ENCODE data around the gene ELSPBP1. TPM values are rescaled to one million over a fixed set of nuclear protein-coding genes. Genes with fewer than 3 reads are reported as not detected.

Gene ELSPBP1
- total RNA-seq, 1 donor from 2014 or later: not detected

- FAIRE-seq: peak; percentile 83
- TF ChIP-seq CTCF (IDR thresholded peaks at IDR 0.05; ENCODE audit: insufficient read depth, low read length, severe bottlenecking): no peak
- Histone ChIP-seq H3K4me3 (ENCODE audit: low read depth, low read length) (no peak overlapping the region), H3K36me3 (ENCODE audit: control insufficient read depth, insufficient read depth, low read length) (no peaks in the 10 kb centered on the region), H3K27me3 (ENCODE audit: control insufficient read depth, insufficient read depth, low read length) (no peaks in the 10 kb centered on the region)
- no peak for DNase-seq (ENCODE audit: low read depth)
Observed at GRCh38 chr19:48044561-48044960, 50.1 kb downstream of the ELSPBP1 start.

GRCh38 chr19:48051335-48052033 lies 57.1 kb downstream of the ELSPBP1 start:
- Histone ChIP-seq H3K36me3 (ENCODE audit: control insufficient read depth, insufficient read depth, low read length) (no peaks in the 10 kb centered on the region), H3K27me3 (ENCODE audit: control insufficient read depth, insufficient read depth, low read length) (no peaks in the 10 kb centered on the region), H3K4me3 (ENCODE audit: low read depth, low read length) (no peak overlapping the region)
- TF ChIP-seq CTCF (IDR thresholded peaks at IDR 0.05; ENCODE audit: insufficient read depth, low read length, severe bottlenecking): no peak
- FAIRE-seq: no peak
- no peak for DNase-seq (ENCODE audit: low read depth)

DNA sequence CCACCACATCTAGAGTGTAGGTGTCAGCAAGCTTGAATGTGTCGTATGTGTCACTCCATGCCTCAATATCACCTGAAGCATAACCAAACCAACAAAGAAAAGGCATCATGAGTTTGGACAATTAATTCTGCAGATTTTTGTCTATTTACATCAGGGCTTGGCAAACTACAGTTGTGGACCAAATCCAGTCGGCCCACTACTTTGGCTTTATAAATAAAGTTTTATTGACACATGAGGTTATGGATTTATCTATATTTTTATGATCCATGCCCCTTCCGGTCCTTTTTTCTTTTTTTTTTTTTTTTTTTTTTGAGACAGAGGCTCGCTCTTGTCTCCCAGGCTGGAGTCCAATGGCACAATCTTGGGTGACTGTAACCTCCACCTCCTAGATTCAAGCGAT lies 58.6 kb downstream of the ELSPBP1 start:
- DNase-seq (ENCODE audit: low read depth) (no peak), FAIRE-seq (no peak)
- Histone ChIP-seq H3K27me3 (ENCODE audit: control insufficient read depth, insufficient read depth, low read length) (no peaks in the 10 kb centered on the region), H3K4me3 (ENCODE audit: low read depth, low read length) (no peak overlapping the region), H3K36me3 (ENCODE audit: control insufficient read depth, insufficient read depth, low read length) (no peaks in the 10 kb centered on the region)
- TF ChIP-seq CTCF (IDR thresholded peaks at IDR 0.05; ENCODE audit: insufficient read depth, low read length, severe bottlenecking): no peak

GRCh38 chr19:48053856-48054255 lies 59.4 kb downstream of the ELSPBP1 start:
- H3K27me3 ChIP-seq (ENCODE audit: control insufficient read depth, insufficient read depth, low read length): no peaks in the 10 kb centered on the region
- TF ChIP-seq CTCF (IDR thresholded peaks at IDR 0.05; ENCODE audit: insufficient read depth, low read length, severe bottlenecking): no peak
- FAIRE-seq (no peak), DNase-seq (ENCODE audit: low read depth) (peak; percentile 82)
- H3K36me3 ChIP-seq (ENCODE audit: control insufficient read depth, insufficient read depth, low read length): no peaks in the 10 kb centered on the region
- H3K4me3 ChIP-seq (ENCODE audit: low read depth, low read length): no peak overlapping the region

GRCh38 chr19:48059331-48059730 lies 64.9 kb downstream of the ELSPBP1 start:
- DNase-seq (ENCODE audit: low read depth): no peak
- Histone ChIP-seq H3K36me3 (ENCODE audit: control insufficient read depth, insufficient read depth, low read length) (no peaks in the 10 kb centered on the region), H3K4me3 (ENCODE audit: low read depth, low read length) (no peak overlapping the region), H3K27me3 (ENCODE audit: control insufficient read depth, insufficient read depth, low read length) (no peaks in the 10 kb centered on the region)
- FAIRE-seq: no peak
- no peak for TF ChIP-seq CTCF (IDR thresholded peaks at IDR 0.05; ENCODE audit: insufficient read depth, low read length, severe bottlenecking)

DNA sequence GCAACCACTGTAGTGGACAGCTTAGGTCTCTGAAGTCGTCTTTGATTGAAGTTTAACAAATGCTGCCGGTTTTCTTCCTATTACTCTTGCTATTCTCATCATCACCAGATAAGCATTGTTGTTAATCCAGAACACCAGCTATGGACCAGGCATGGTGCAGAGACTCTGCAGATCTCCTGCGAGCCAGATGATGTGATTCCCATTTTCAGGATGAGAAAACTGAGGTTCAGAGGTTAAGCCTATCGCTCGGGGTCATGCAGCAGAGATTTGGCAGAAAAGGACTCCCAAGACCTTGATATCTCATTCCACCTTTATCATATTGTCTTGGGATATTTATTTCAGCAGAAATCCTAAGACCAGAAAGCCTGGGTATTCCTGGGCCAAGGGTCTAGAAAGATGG lies 65.9 kb downstream of the ELSPBP1 start:
- H3K4me3 ChIP-seq (ENCODE audit: low read depth, low read length): no peak overlapping the region
- no peak for DNase-seq (ENCODE audit: low read depth)
- no peaks in the 10 kb centered on the region for H3K27me3 ChIP-seq (ENCODE audit: control insufficient read depth, insufficient read depth, low read length)
- FAIRE-seq: no peak
- TF ChIP-seq CTCF (IDR thresholded peaks at IDR 0.05; ENCODE audit: insufficient read depth, low read length, severe bottlenecking): no peak
- no peaks in the 10 kb centered on the region for H3K36me3 ChIP-seq (ENCODE audit: control insufficient read depth, insufficient read depth, low read length)
